ENCODE results near the gene RTN4RL1. TPM values are rescaled to one million over a fixed set of nuclear protein-coding genes. Genes with fewer than 3 reads are reported as not detected.

RTN4RL1 gene
- total RNA-seq, 1 donor from 2014 or later = 3.0 TPM

GRCh38 chr17:1918346-1919162, 106.6 kb downstream of the RTN4RL1 start:
- no peak for DNase-seq

GRCh38 chr17:1916963-1917715, 108.0 kb downstream of the RTN4RL1 start:
- DNase-seq = no peak

- no peak for DNase-seq
Observed at GRCh38 chr17:1916316-1916715, 108.8 kb downstream of the RTN4RL1 start.

GRCh38 chr17:1915889-1916288, 109.2 kb downstream of the RTN4RL1 start:
- DNase-seq = no peak

GRCh38 chr17:1914661-1915083, 110.5 kb downstream of the RTN4RL1 start:
- DNase-seq = no peak

DNA sequence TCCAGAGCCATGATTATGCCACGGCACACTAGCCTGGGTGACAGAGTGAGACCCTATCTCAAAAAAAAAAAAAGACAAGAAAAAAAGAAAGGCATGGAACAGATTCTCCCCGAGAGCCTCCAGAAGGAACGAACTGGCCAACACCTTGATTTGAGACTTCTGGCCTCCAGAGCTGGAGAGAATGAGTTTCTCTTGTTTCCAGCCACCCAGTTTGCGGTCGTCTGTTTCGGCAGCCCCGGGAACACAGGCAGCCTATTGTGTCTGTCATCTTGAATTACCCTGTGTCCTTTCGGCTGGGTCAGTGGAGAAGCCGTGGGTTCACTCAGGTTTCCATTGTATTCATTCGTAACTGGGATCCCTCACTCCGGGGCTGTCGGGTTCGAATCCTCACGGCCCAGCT, 111.4 kb downstream of the RTN4RL1 start:
- no peak for DNase-seq

GRCh38 chr17:1912146-1912545, 113.0 kb downstream of the RTN4RL1 start:
- DNase-seq = no peak

- DNase-seq = no peak
Observed at GRCh38 chr17:1909985-1910384, 115.1 kb downstream of the RTN4RL1 start.

DNA sequence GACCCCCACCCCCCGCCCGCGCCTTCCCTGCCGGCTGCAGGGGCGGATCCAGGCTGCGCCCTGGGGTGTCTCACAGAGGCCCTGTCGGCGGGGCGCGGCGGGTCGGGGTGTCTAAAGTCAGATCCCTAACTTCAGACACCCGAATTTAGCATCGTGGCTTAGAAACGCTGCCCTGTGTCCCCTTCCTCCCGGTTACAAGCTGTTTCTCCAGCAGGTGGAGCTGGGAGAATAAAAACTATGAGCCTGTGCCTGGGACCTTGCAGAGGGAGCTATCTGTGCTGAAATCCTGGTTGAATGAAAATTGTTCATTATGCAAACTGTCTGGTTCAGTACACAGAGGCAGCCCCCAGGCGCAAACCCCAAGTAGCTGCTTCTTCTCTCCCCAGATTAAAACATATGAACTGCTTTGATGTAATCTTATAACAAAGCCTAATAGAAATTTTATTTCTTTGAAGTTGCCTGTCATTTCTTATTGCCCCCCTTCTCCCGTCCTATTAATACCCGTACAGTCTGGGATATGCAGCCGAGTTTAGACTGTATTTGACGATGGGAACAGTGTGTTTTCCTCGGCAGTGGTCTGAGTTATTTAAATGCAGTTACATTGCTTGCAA, 116.3 kb downstream of the RTN4RL1 start:
- DNase-seq = peak; percentile 85

DNA sequence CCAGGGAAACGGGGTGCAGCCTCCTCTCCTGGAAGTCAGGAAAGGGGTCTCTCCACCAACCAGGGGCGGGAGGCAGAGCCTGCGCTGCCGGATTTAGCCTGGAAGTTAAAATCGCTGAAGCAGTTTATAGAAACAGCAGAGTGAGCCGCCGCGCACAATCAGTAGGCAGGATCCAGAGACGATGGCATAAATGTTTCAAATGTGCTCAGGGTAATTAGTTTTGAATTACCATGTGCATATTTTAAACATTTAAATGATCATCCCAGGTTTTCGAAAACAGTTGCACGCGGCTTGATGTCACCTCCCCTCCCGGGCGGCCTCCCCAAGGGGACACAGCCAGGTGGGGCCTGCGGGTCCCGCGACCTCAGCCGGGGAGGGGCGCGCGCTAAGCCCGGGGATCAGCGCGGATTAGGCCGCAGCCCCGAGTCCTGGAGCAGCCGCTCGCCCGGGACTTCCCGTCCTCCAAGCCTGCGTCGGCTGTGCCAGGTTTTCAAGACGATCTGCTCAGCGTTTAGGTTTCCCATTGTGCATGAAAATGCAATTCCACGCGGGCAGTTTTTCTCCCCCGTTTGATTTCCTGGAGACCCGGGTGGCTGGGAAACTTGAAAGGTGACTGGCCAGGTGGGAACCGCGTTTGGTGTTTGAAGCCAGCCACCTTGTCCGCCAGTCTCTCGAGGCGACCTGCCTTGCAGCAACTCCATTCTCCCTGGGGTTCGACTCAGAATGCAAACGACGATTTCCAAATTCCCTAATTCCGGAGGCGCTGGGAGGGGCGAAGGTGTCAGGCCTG, 117.0 kb downstream of the RTN4RL1 start:
- no peak for DNase-seq

DNA sequence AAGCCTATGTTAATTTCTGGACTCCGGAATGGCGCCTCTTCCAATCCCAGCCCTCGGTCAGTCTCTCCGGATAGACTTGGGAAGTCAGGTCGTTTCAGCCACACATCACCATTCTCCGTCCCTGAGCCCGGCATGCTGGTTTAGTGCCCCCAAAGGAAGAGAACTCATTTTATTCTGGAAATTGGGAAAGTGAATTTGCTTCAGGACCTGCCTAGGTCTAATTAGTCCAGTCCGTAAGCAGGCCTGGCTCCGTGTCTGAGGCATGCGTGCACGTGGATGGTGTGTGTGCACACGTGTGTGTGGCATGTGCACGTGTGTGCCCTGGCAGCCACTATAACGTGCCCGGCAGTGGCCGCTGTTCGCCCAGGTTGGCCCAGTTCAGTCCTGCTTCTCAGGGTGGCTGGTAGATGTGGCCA, 117.9 kb downstream of the RTN4RL1 start:
- DNase-seq = no peak

DNA sequence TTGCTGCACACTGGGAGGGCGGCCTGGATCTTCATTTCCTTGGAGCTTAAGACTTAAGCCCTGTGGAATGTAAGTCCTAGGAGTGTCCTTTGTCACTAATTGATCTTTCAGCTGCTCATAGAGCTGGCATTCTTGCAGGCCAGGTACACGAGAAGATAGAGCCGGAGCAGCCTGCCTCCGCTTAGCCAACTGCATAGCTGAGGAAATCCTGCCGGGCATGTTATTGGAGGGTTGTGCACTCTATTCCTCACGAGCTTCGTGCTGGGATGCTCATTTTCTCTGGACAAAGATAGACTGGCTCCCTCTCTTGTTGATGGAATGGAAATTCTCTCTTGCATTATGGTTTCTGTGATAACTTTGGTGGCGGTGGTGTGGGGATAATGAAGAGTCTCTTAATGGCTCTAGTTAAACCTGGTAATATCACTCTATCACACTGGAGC, 118.5 kb downstream of the RTN4RL1 start:
- DNase-seq = no peak

DNA sequence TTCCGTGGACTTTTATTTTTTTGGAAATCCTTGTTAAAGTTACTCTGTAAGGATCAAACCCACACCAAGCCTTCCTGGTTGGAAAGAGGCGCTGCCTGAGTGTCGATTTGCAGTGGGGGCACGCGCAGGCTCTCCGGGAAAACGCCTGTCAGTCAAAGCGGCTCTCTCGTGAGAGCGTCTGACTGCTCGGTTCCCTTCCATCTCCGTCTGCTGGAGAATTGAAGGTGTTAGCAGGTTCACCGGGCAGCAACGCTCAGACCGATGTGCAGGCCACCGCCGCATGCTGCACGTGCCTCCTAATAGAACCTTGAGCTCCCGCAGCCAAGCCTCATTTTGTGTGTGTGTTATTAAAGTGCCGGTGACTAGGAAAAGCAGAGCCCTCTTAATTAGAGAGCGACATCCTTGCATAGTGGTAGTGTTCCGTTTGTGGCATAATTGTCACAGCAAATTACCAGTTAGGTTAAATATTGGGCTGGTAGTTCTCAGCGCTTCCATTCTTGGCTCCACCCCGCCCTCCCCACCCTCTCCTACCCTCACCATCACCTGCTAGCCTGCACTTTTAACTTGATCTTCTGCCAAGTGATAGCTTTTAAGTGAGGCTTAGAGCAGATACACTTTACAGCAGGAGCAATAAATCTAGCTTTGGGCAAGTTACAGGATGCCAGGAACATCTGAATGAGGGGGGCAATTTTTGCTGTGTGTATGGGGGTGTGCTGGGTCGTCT, 119.8 kb downstream of the RTN4RL1 start:
- DNase-seq = no peak

GRCh38 chr17:1904273-1905182, 120.6 kb downstream of the RTN4RL1 start:
- no peak for DNase-seq

DNA sequence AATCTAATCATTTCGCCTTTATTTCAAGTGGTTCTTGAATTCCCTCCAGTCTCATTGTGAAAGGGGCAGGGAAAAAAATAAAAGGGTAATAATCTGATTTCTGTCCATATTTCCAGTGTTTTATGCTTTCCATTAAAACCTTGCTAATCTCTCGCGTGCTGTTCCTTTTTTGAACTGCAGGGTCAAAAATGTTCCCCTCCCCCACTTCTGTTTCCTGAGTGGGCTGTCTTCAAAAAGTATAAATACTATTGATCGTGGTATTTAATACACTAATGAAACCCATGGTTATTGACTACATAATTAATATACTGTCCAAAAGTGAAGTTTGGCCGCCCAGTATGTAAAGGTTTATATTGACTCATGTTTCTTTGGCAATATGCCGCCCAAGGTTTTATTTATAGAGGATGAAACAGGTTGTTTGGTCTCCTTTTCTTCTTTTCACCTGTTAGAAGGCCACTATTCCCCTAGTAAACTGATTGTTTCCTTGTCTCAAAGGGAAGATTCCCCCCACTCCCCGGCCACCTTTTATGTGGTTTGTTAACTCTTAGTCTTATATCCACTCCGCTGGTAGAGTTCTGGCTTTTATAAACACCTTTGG, 125.6 kb downstream of the RTN4RL1 start:
- no peak for DNase-seq

DNA sequence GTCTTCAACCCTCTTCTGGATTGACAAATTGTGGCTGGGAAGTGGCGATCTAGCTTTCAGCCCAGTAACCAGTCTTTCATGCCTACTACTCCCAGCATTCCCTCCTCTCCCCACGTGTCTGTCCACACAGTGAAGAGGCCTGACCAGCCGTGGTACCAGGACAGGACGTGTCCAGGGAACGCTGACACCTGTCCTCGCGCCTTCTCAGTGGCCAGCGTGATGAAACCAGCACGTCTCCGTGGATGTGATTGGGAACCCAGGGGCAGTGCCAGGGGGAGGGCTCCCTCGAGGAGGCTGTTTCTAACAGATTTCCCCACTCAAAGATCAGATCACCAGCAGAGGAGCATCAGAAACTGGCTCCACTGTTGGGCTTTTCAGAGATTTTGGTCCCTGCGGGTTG, 126.3 kb downstream of the RTN4RL1 start:
- DNase-seq = no peak

GRCh38 chr17:1898332-1898731, 126.8 kb downstream of the RTN4RL1 start:
- no peak for DNase-seq

DNA sequence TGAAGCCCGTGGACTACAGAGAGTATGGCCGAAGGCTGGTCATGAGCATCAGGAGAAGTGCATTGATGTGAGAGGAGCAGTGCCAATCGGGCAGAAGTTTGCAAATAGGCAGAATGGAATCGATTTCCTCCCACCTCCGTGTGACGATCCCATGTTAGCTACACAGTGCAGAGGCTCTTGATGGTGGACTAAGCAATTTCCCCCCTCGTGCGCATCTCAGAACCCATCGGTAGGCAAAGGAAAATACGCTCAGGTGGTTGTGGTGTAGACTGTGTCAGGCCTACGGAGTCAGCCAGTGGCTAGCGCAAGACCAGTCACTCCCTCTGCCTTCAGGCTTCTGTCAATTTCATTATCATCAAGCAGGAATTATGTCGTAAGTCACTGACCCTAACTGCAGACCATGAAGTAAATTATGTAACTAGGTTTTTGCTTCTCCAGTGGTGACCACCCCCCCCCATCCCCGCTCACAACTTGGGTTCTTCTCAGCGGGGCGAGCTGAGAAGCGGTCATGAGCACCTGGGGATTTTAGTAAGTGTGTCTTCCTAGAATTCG, 128.0 kb downstream of the RTN4RL1 start:
- no peak for DNase-seq

GRCh38 chr17:1896243-1897104, 128.7 kb downstream of the RTN4RL1 start:
- DNase-seq = no peak
